WTC11 (cell line): Measurements from ENCODE around the gene ZNF557. TPM values are rescaled to one million over a fixed set of nuclear protein-coding genes. Genes with fewer than 3 reads are reported as not detected.

ENCODE experiments used
- ATAC-seq: fragments of 200-7000 bp; cut with Tn5 transposase; 2 replicates; pipeline ENCODE4 v1.10.0; 2021; ENCODE audit warnings: mild to moderate bottlenecking, moderate library complexity
- CTCF ChIA-PET: fragments of 300-600 bp; sonication (Branson Sonifier 250); formaldehyde crosslinking; loops from one replicate; lab custom pipeline; 2021; ENCODE audit warnings: antibody characterized with exemption; lab: Charles Lee
- POLR2A ChIA-PET: fragments of 350-600 bp; sonication (Branson Sonifier 250); formaldehyde crosslinking; loops from one replicate; lab custom pipeline; 2021; ENCODE audit warnings: antibody characterized with exemption; lab: Charles Lee
- DNase-seq: peaks from one replicate; pipeline ENCODE4 v3.0.0; 2021; ENCODE audit warnings: low spot score
- H3K27ac Mint-ChIP-seq: 2 replicates; pipeline ENCODE4 v1.8.0; 2021; ENCODE audit warnings: mixed read lengths
- H3K27me3 Mint-ChIP-seq: 2 replicates; pipeline ENCODE4 v1.8.0; 2021; ENCODE audit warnings: low read depth, mild to moderate bottlenecking, moderate library complexity, mixed read lengths
- H3K36me3 Mint-ChIP-seq: 2 replicates; pipeline ENCODE4 v1.8.0; 2021; ENCODE audit warnings: mixed read lengths
- H3K4me1 Mint-ChIP-seq: 2 replicates; pipeline ENCODE4 v1.8.0; 2022; ENCODE audit warnings: mixed read lengths
- H3K4me3 Mint-ChIP-seq: 2 replicates; pipeline ENCODE4 v1.8.0; 2021; ENCODE audit warnings: mild to moderate bottlenecking, moderate library complexity, mixed read lengths
- H3K9me3 Mint-ChIP-seq: 2 replicates; pipeline ENCODE4 v1.8.0; 2021; ENCODE audit warnings: mixed read lengths
- ATF6 ChIP-seq: sonication (generic); formaldehyde crosslinking; IDR thresholded peaks from 2 replicates; pipeline ENCODE4 v1.8.1; 2023; ENCODE audit warnings: mild to moderate bottlenecking, missing genetic modification reagents
- CDX4 ChIP-seq: fragments of 250-450 bp; sonication (Bioruptor Pico); IDR thresholded peaks from 2 replicates; pipeline ENCODE4 v1.9.0; 2021; ENCODE audit warnings: moderate library complexity, mild to moderate bottlenecking, inconsistent platforms, borderline replicate concordance
- E2F4 ChIP-seq: sonication (generic); formaldehyde crosslinking; IDR thresholded peaks from 2 replicates; pipeline ENCODE4 v1.8.1; 2022; ENCODE audit warnings: low read depth, mild to moderate bottlenecking, moderate library complexity, missing genetic modification reagents, borderline replicate concordance
- ETV6 ChIP-seq: sonication (generic); formaldehyde crosslinking; IDR thresholded peaks from 2 replicates; pipeline ENCODE4 v1.8.1; 2022; ENCODE audit warnings: mild to moderate bottlenecking, missing genetic modification reagents
- FOXK1 ChIP-seq: sonication (generic); formaldehyde crosslinking; IDR thresholded peaks from 2 replicates; pipeline ENCODE4 v1.8.0; 2022; ENCODE audit warnings: mild to moderate bottlenecking, moderate library complexity, missing genetic modification reagents
- FOXP4 ChIP-seq: sonication (generic); formaldehyde crosslinking; IDR thresholded peaks from 2 replicates; pipeline ENCODE4 v1.8.0; 2022; ENCODE audit warnings: mild to moderate bottlenecking, missing genetic modification reagents
- GABPB1 ChIP-seq: sonication (generic); formaldehyde crosslinking; IDR thresholded peaks from 2 replicates; pipeline ENCODE4 v1.8.1; 2023; ENCODE audit warnings: mild to moderate bottlenecking, missing genetic modification reagents
- GRHL2 ChIP-seq: fragments of 250-450 bp; sonication (Bioruptor Pico); IDR thresholded peaks from 2 replicates; pipeline ENCODE4 v1.8.0; 2022; ENCODE audit warnings: mild to moderate bottlenecking, moderate library complexity; ENCODE audit not compliant: insufficient replicate concordance, severe bottlenecking
- HMGA2 ChIP-seq: fragments of 250-450 bp; sonication (Bioruptor Pico); IDR thresholded peaks from 2 replicates; pipeline ENCODE4 v1.4.0; 2021; ENCODE audit warnings: mild to moderate bottlenecking, moderate library complexity
- HMGXB4 ChIP-seq: sonication (generic); formaldehyde crosslinking; IDR thresholded peaks from 2 replicates; pipeline ENCODE4 v1.8.1; 2023; ENCODE audit warnings: mild to moderate bottlenecking, moderate library complexity, missing genetic modification reagents
- IRF1 ChIP-seq: sonication (generic); formaldehyde crosslinking; IDR thresholded peaks from 2 replicates; pipeline ENCODE4 v1.8.0; 2023; ENCODE audit warnings: missing genetic modification reagents
- MLX ChIP-seq: sonication (generic); formaldehyde crosslinking; IDR thresholded peaks from 2 replicates; pipeline ENCODE4 v1.8.1; 2023; ENCODE audit warnings: mild to moderate bottlenecking, missing genetic modification reagents, moderate library complexity
- NFATC4 ChIP-seq: fragments of 250-450 bp; sonication (Bioruptor Pico); IDR thresholded peaks from 2 replicates; pipeline ENCODE4 v1.9.0; 2021; ENCODE audit warnings: mild to moderate bottlenecking
- NR2C2 ChIP-seq: sonication (generic); formaldehyde crosslinking; IDR thresholded peaks from 2 replicates; pipeline ENCODE4 v1.8.0; 2022; ENCODE audit warnings: mild to moderate bottlenecking, missing genetic modification reagents
- TCF7 ChIP-seq: sonication (generic); formaldehyde crosslinking; IDR thresholded peaks from 2 replicates; pipeline ENCODE4 v1.8.0; 2022; ENCODE audit warnings: mild to moderate bottlenecking, low read depth, missing genetic modification reagents, moderate library complexity
- TEAD4 ChIP-seq: sonication (generic); formaldehyde crosslinking; IDR thresholded peaks from 2 replicates; pipeline ENCODE4 v1.8.0; 2022; ENCODE audit warnings: mild to moderate bottlenecking, missing genetic modification reagents
- ZMAT4 ChIP-seq: fragments of 250-450 bp; sonication (Bioruptor Pico); IDR thresholded peaks from 2 replicates; pipeline ENCODE4 v1.9.0; 2021; ENCODE audit warnings: mild to moderate bottlenecking
- ZNF121 ChIP-seq: sonication (generic); formaldehyde crosslinking; IDR thresholded peaks from 2 replicates; pipeline ENCODE4 v1.8.0; 2023; ENCODE audit warnings: missing genetic modification reagents
- ZNF396 ChIP-seq: fragments of 250-450 bp; sonication (Bioruptor Pico); IDR thresholded peaks from 2 replicates; pipeline ENCODE4 v1.8.0; 2021; ENCODE audit warnings: mild to moderate bottlenecking, moderate library complexity, borderline replicate concordance
- total RNA-seq: library from RNA; stranded (reverse); gene quantifications from 3 replicates; pipeline ENCODE4 v1.2.3, GENCODE V29; 2021

ZNF557 gene
- total RNA-seq, 1 experiment from 2014 or later: 6.7 TPM

GRCh38 chr19:7126132-7126531 is 56.6 kb downstream of the ZNF557 start:
- no peak overlapping the region for H3K27ac Mint-ChIP-seq
- ChIA-PET CTCF (no interaction called here), POLR2A (no interaction called here)
- H3K36me3 Mint-ChIP-seq: peaks cover 72% of the 10 kb centered on the region
- ATAC-seq (no peak), DNase-seq (no peak)
- no peaks in the 10 kb centered on the region; the same call in 1 of the 2 replicates for H3K27me3 Mint-ChIP-seq
- H3K4me1 Mint-ChIP-seq: no peaks in the 10 kb centered on the region
- no peak overlapping the region for H3K4me3 Mint-ChIP-seq
- no peak for TF ChIP-seq FOXK1 (CRISPR knock-in tag)
- TF ChIP-seq ETV6: no peak
- no peak for TF ChIP-seq CDX4 (CRISPR knock-in tag)
- TF ChIP-seq ZMAT4 (CRISPR knock-in tag): no peak
- peaks cover 32% of the 10 kb centered on the region for H3K9me3 Mint-ChIP-seq

- TF ChIP-seq FOXP4 (CRISPR knock-in tag) (no peak), IRF1 (CRISPR knock-in tag) (no peak), CDX4 (CRISPR knock-in tag) (no peak), TCF7 (no peak), E2F4 (CRISPR knock-in tag) (no peak), ATF6 (no peak)
- POLR2A ChIA-PET: no interaction called here
- CTCF ChIA-PET: no interaction called here
- no peaks in the 10 kb centered on the region for H3K27me3 Mint-ChIP-seq
- no peak overlapping the region for H3K4me3 Mint-ChIP-seq
- H3K27ac Mint-ChIP-seq: no peak overlapping the region
- H3K36me3 Mint-ChIP-seq: peaks cover 55% of the 10 kb centered on the region
- no peaks in the 10 kb centered on the region for H3K4me1 Mint-ChIP-seq
- DNase-seq (no peak), ATAC-seq (no peak)
- peaks cover 26% of the 10 kb centered on the region for H3K9me3 Mint-ChIP-seq
These were observed 60.5 kb downstream of the ZNF557 start for GRCh38 chr19:7130043-7130442.

GRCh38 chr19:7132054-7132453 is 62.6 kb downstream of the ZNF557 start:
- H3K27me3 Mint-ChIP-seq: no peaks in the 10 kb centered on the region
- no peak for DNase-seq
- no peak for TF ChIP-seq FOXK1 (CRISPR knock-in tag)
- TF ChIP-seq HMGXB4 (CRISPR knock-in tag): no peak
- no peak for TF ChIP-seq ZNF121 (CRISPR knock-in tag)
- no peak for TF ChIP-seq CDX4 (CRISPR knock-in tag)
- no peak for TF ChIP-seq ZNF396 (CRISPR knock-in tag)
- TF ChIP-seq MLX (CRISPR knock-in tag): no peak
- TF ChIP-seq GRHL2: no peak
- no peak for TF ChIP-seq GABPB1 (CRISPR knock-in tag)
- no peak for TF ChIP-seq HMGA2 (CRISPR knock-in tag)
- TF ChIP-seq NR2C2 (CRISPR knock-in tag): no peak
- no peak for TF ChIP-seq TEAD4 (CRISPR knock-in tag)
- no peak for TF ChIP-seq NFATC4
- ChIA-PET CTCF (no interaction called here), POLR2A (no interaction called here)
- no peaks in the 10 kb centered on the region for H3K4me1 Mint-ChIP-seq
- no peak overlapping the region for H3K4me3 Mint-ChIP-seq
- peaks cover 37% of the 10 kb centered on the region for H3K36me3 Mint-ChIP-seq
- peaks cover 6% of the 10 kb centered on the region for H3K9me3 Mint-ChIP-seq
- H3K27ac Mint-ChIP-seq: no peak overlapping the region
- no peak for ATAC-seq
